ENCODE measurements around the gene METTL8.

METTL8 gene

GRCh38 chr2:171433763-171434012 lies at the start of gene METTL8:
TSS of gene METTL8 (minus strand) at chr2:171433990. CDS start at chr2:171392185, 41,805 bp downstream.
- no peak for DNase-seq (ENCODE audit: low read depth in 1 of 2, low spot score in 1 of 2)

GRCh38 chr2:171482877-171483276 lies 49.1 kb upstream of the METTL8 start:
- DNase-seq (ENCODE audit: low read depth in 1 of 2, low spot score in 1 of 2), result no peak

GRCh38 chr2:171482308-171482707 lies 48.5 kb upstream of the METTL8 start:
- DNase-seq (ENCODE audit: low read depth in 1 of 2, low spot score in 1 of 2), result no peak

- no peak for DNase-seq (ENCODE audit: low read depth in 1 of 2, low spot score in 1 of 2)
These were observed 47.1 kb upstream of the METTL8 start for GRCh38 chr2:171480908-171481307.

GRCh38 chr2:171479154-171479814 lies 45.5 kb upstream of the METTL8 start:
- no peak for DNase-seq (ENCODE audit: low read depth in 1 of 2, low spot score in 1 of 2)

- DNase-seq (ENCODE audit: low read depth in 1 of 2, low spot score in 1 of 2), result no peak
These were observed 44.6 kb upstream of the METTL8 start for GRCh38 chr2:171478345-171478744.

GRCh38 chr2:171475979-171476378 lies 42.2 kb upstream of the METTL8 start:
- no peak for DNase-seq (ENCODE audit: low read depth in 1 of 2, low spot score in 1 of 2)

- no peak for DNase-seq (ENCODE audit: low read depth in 1 of 2, low spot score in 1 of 2)
These were observed 36.3 kb upstream of the METTL8 start for GRCh38 chr2:171470129-171470528.

- no peak for DNase-seq (ENCODE audit: low read depth in 1 of 2, low spot score in 1 of 2)
These were observed 35.4 kb upstream of the METTL8 start for GRCh38 chr2:171469176-171469575.

GRCh38 chr2:171460537-171460936 lies 26.7 kb upstream of the METTL8 start:
- no peak for DNase-seq (ENCODE audit: low read depth in 1 of 2, low spot score in 1 of 2)

GRCh38 chr2:171459498-171459897 lies 25.7 kb upstream of the METTL8 start:
- no peak for DNase-seq (ENCODE audit: low read depth in 1 of 2, low spot score in 1 of 2)

- DNase-seq (ENCODE audit: low read depth in 1 of 2, low spot score in 1 of 2), result no peak
These were observed 19.0 kb upstream of the METTL8 start for GRCh38 chr2:171452773-171453172.

- no peak for DNase-seq (ENCODE audit: low read depth in 1 of 2, low spot score in 1 of 2)
These were observed 17.3 kb upstream of the METTL8 start for GRCh38 chr2:171451074-171451473.

- no peak for DNase-seq (ENCODE audit: low read depth in 1 of 2, low spot score in 1 of 2)
These were observed 13.9 kb upstream of the METTL8 start for GRCh38 chr2:171447675-171448074.

GRCh38 chr2:171441470-171441869 lies 7.7 kb upstream of the METTL8 start:
- DNase-seq (ENCODE audit: low read depth in 1 of 2, low spot score in 1 of 2), result no peak

GRCh38 chr2:171436307-171436706 lies 2.5 kb upstream of the METTL8 start:
- DNase-seq (ENCODE audit: low read depth in 1 of 2, low spot score in 1 of 2), result no peak

- peak; percentile 87 to 91 for DNase-seq (ENCODE audit: low read depth in 1 of 2, low spot score in 1 of 2)
These were observed 511 bp upstream of the METTL8 start, which contains the start of gene DCAF17 for GRCh38 chr2:171434013-171434989. TSS of gene DCAF17 (plus strand) at chr2:171434226. CDS start at chr2:171434578, 352 bp downstream.

- DNase-seq (ENCODE audit: low read depth in 1 of 2, low spot score in 1 of 2), result peak in 1 of 2 donors; percentile 21
These were observed 624 bp downstream of the METTL8 start for GRCh38 chr2:171432969-171433762.

GRCh38 chr2:171432206-171432968 lies 1.4 kb downstream of the METTL8 start:
- DNase-seq (ENCODE audit: low read depth in 1 of 2, low spot score in 1 of 2), result no peak

GRCh38 chr2:171431677-171432167 lies 2.1 kb downstream of the METTL8 start:
- no peak for DNase-seq (ENCODE audit: low read depth in 1 of 2, low spot score in 1 of 2)

Data from stimulated activated CD4-positive, alpha-beta T cell treated with anti-CD3 and anti-CD28 coated beads, Interleukin-15, amount 100 ng/mL, for 1 hour (primary cell).